RWPE2 (cell line): ENCODE measurements around the gene SLCO4A1.

Experiments used
- ATAC-seq: fragments of 200-7000 bp; cut with Tn5 transposase; 3 replicates; pipeline ENCODE4 v1.9.1; 2021; ENCODE audit warnings: low read depth
- DNase-seq: peaks from one replicate; pipeline ENCODE4 v3.0.0-alpha.2; 2020; ENCODE audit warnings: low spot score
- H3K27ac ChIP-seq: fragments of 450-650 bp; 2 replicates; pipeline ENCODE4 v1.5.1; 2017; ENCODE audit warnings: mild to moderate bottlenecking; ENCODE audit not compliant: poor library complexity, severe bottlenecking
- H3K27me3 ChIP-seq: fragments of 250-450 bp; sonication (Bioruptor Pico); 2 replicates; pipeline ENCODE4 v1.5.1; 2021; ENCODE audit warnings: mild to moderate bottlenecking, moderate library complexity; ENCODE audit not compliant: insufficient read depth, poor library complexity, severe bottlenecking
- H3K36me3 ChIP-seq: fragments of 250-450 bp; sonication (Bioruptor Pico); 2 replicates; pipeline ENCODE4 v1.5.1; 2020; ENCODE audit warnings: low read depth, mild to moderate bottlenecking, moderate library complexity
- H3K4me1 ChIP-seq: fragments of 250-450 bp; sonication (Bioruptor Pico); 2 replicates; pipeline ENCODE4 v1.5.1; 2021; ENCODE audit warnings: mild to moderate bottlenecking, moderate library complexity; ENCODE audit not compliant: insufficient read depth, poor library complexity, severe bottlenecking
- H3K4me3 ChIP-seq: fragments of 250-450 bp; sonication (Bioruptor Pico); 2 replicates; pipeline ENCODE4 v1.5.1; 2021; ENCODE audit warnings: mild to moderate bottlenecking, moderate library complexity; ENCODE audit not compliant: severe bottlenecking
- H3K9me3 ChIP-seq: fragments of 250-450 bp; sonication (Bioruptor Pico); 2 replicates; pipeline ENCODE4 v1.5.1; 2021; ENCODE audit warnings: mild to moderate bottlenecking, moderate library complexity; ENCODE audit not compliant: severe bottlenecking
- TF ChIP-seq, protein P1 (sequence below): fragments of 450-650 bp; IDR thresholded peaks from one replicate; pipeline ENCODE4 v1.5.1; 2017; ENCODE audit warnings: mild to moderate bottlenecking, moderate library complexity; ENCODE audit not compliant: poor library complexity, severe bottlenecking

SLCO4A1 gene

GRCh38 chr20:62601172-62601571 lies 41.1 kb upstream of the SLCO4A1 start:
- Histone ChIP-seq H3K4me1 (peaks cover 41% of the 10 kb centered on the region), H3K4me3 (no peak overlapping the region), H3K36me3 (no peaks in the 10 kb centered on the region), H3K27me3 (no peaks in the 10 kb centered on the region), H3K9me3 (no peaks in the 10 kb centered on the region), H3K27ac (no peak overlapping the region)
- TF ChIP-seq, protein P1, sequence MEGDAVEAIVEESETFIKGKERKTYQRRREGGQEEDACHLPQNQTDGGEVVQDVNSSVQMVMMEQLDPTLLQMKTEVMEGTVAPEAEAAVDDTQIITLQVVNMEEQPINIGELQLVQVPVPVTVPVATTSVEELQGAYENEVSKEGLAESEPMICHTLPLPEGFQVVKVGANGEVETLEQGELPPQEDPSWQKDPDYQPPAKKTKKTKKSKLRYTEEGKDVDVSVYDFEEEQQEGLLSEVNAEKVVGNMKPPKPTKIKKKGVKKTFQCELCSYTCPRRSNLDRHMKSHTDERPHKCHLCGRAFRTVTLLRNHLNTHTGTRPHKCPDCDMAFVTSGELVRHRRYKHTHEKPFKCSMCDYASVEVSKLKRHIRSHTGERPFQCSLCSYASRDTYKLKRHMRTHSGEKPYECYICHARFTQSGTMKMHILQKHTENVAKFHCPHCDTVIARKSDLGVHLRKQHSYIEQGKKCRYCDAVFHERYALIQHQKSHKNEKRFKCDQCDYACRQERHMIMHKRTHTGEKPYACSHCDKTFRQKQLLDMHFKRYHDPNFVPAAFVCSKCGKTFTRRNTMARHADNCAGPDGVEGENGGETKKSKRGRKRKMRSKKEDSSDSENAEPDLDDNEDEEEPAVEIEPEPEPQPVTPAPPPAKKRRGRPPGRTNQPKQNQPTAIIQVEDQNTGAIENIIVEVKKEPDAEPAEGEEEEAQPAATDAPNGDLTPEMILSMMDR, result no peak
- ATAC-seq (no peak), DNase-seq (no peak)

DNA sequence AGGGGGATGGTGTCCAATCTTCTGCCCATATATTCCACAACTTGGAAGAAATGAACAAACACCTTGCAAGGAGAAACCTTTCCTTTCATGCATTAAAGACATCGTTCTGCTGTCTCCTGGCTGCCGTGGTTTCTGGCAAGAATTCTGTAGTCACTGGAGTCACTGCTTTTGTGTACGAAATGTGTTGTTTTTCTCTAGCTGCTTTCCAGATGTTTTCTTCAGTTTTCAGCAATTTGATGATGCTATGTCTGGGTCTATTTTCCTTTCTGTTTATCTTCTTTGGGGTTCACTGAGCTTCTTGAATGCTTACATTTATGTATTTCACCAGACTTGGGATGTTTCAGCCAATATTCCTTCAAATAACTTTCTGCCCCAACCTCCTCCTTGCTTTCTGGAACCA lies 40.6 kb upstream of the SLCO4A1 start:
- DNase-seq (no peak), ATAC-seq (no peak)
- no peak overlapping the region for H3K4me3 ChIP-seq
- H3K4me1 ChIP-seq, result peaks cover 43% of the 10 kb centered on the region
- H3K27ac ChIP-seq, result no peak overlapping the region
- no peaks in the 10 kb centered on the region for H3K9me3 ChIP-seq
- H3K27me3 ChIP-seq, result no peaks in the 10 kb centered on the region
- no peaks in the 10 kb centered on the region for H3K36me3 ChIP-seq
- TF ChIP-seq, protein P1, result no peak

DNA sequence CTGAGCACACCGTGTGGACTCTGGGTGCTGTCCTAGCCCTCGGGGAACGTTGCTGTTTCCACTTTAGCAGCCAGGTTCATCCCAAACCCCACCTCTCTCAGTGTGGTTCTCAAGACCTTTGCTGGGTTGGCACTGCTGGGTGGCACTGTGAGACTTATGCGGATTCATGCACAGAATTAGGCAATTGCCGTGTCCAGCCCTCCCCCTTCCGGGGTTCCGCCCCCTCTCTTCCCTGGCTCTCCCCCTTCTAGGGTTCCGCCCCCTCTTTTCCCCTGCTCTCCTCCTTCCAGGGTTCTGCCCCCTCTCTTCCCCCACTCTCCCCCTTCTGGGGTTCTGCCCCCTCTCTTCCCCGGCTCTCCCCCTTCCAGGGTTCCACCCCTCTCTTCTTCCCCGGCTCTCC lies 39.8 kb upstream of the SLCO4A1 start:
- Histone ChIP-seq H3K27me3 (no peaks in the 10 kb centered on the region), H3K9me3 (no peaks in the 10 kb centered on the region), H3K4me3 (no peak overlapping the region), H3K36me3 (no peaks in the 10 kb centered on the region), H3K4me1 (peaks cover 43% of the 10 kb centered on the region), H3K27ac (peak overlapping the region; percentile 55)
- DNase-seq, result no peak
- ATAC-seq, result peak; percentile 38
- TF ChIP-seq, protein P1, result no peak

- H3K4me3 ChIP-seq, result no peak overlapping the region
- no peaks in the 10 kb centered on the region for H3K9me3 ChIP-seq
- H3K4me1 ChIP-seq, result peaks cover 40% of the 10 kb centered on the region
- peak; percentile 65 for ATAC-seq
- peak overlapping the region; percentile 55 for H3K27ac ChIP-seq
- TF ChIP-seq, protein P1, result no peak
- H3K36me3 ChIP-seq, result no peaks in the 10 kb centered on the region
- no peak for DNase-seq
- H3K27me3 ChIP-seq, result no peaks in the 10 kb centered on the region
Observed at GRCh38 chr20:62603021-62603906, 39.0 kb upstream of the SLCO4A1 start.
